Keratinocyte (primary cell): ENCODE data around the gene RBL1. TPM values are rescaled to one million over a fixed set of nuclear protein-coding genes. Genes with fewer than 3 reads are reported as not detected.
A peak's percentile ranks its signal among the peaks of the same experiment; 100 is the strongest.
"Not testable (repeated sequence)": the region's sequence is repeated elsewhere in the genome, so short reads cannot be mapped to it uniquely, and the experiment has no call there.

Experiments used
- DNase-seq: peaks from one replicate; pipeline ENCODE4 v3.0.0-alpha.2; 2011; ENCODE audit warnings: low read depth, missing footprints, low spot score
- FAIRE-seq: peaks from 2 replicates; lab custom pipeline; 2011; peaks lifted over from hg19 to GRCh38; lab: Jason Lieb, UNC
- H2AFZ ChIP-seq: 2 replicates; pipeline ENCODE4 v1.6.0; 2012; ENCODE audit warnings: low read length, control low read depth, inconsistent platforms; ENCODE audit not compliant: control insufficient read depth
- H3K27ac ChIP-seq: 2 replicates; pipeline ENCODE4 v1.5.1; 2011; ENCODE audit warnings: low read length; ENCODE audit not compliant: control insufficient read depth, insufficient read depth
- H3K27me3 ChIP-seq: 3 replicates; pipeline ENCODE4 v1.6.0; 2011; ENCODE audit warnings: low read length; ENCODE audit not compliant: control insufficient read depth, insufficient read depth; ENCODE audit errors: extremely low read depth
- H3K36me3 ChIP-seq, 2 experiments: 2 replicates in 1 of 2; 3 replicates in 1 of 2; pipeline ENCODE4 v1.5.1; 2011; ENCODE audit warnings: low read length in 2 of 2, mild to moderate bottlenecking in 1 of 2; ENCODE audit not compliant: control insufficient read depth in 2 of 2, insufficient read depth in 2 of 2; ENCODE audit errors: extremely low read depth in 1 of 2
- H3K4me1 ChIP-seq: 3 replicates; pipeline ENCODE4 v1.5.1; 2011; ENCODE audit warnings: low read length; ENCODE audit not compliant: control insufficient read depth, insufficient read depth; ENCODE audit errors: extremely low read depth
- H3K4me2 ChIP-seq: 3 replicates; pipeline ENCODE4 v1.6.0; 2011; ENCODE audit warnings: low read depth, low read length; ENCODE audit not compliant: control insufficient read depth, insufficient read depth; ENCODE audit errors: extremely low read depth
- H3K4me3 ChIP-seq, 3 experiments: fragments of 200-600 bp in 1 of 3; sonication (generic) in 1 of 3; 2 replicates in 2 of 3; 3 replicates in 1 of 3; pipeline ENCODE4 v1.5.1; 2011 to 2016; ENCODE audit warnings: low read length in 3 of 3, mild to moderate bottlenecking in 3 of 3, control low read depth in 2 of 3, inconsistent platforms in 1 of 3, low read depth in 1 of 3, mixed read lengths in 1 of 3, mixed run types in 1 of 3, moderate library complexity in 1 of 3; ENCODE audit not compliant: control insufficient read depth in 2 of 3, insufficient read depth in 2 of 3; ENCODE audit errors: extremely low read depth in 1 of 3
- H3K79me2 ChIP-seq: 2 replicates; pipeline ENCODE4 v1.6.0; 2012; ENCODE audit warnings: low read length; ENCODE audit not compliant: control insufficient read depth, insufficient read depth
- H3K9ac ChIP-seq: 3 replicates; pipeline ENCODE4 v1.6.0; 2011; ENCODE audit warnings: low read length; ENCODE audit not compliant: control insufficient read depth, insufficient read depth; ENCODE audit errors: extremely low read depth
- H3K9me1 ChIP-seq: 3 replicates; pipeline ENCODE4 v1.6.0; 2011; ENCODE audit warnings: low read length; ENCODE audit not compliant: control insufficient read depth, insufficient read depth; ENCODE audit errors: extremely low read depth
- H3K9me3 ChIP-seq: 2 replicates; pipeline ENCODE4 v1.5.1; 2012; ENCODE audit warnings: low read depth, low read length; ENCODE audit not compliant: control insufficient read depth
- H4K20me1 ChIP-seq: 3 replicates; pipeline ENCODE4 v1.6.0; 2011; ENCODE audit warnings: low read length; ENCODE audit not compliant: control insufficient read depth, insufficient read depth; ENCODE audit errors: extremely low read depth
- EZH2 ChIP-seq: IDR thresholded peaks from one replicate; pipeline ENCODE4 v1.6.1; 2012; ENCODE audit warnings: inconsistent platforms, mild to moderate bottlenecking, low read length, moderate library complexity
- dilution Hi-C: fragments of 300-500 bp; cut with MboI; formaldehyde crosslinking; loops from one replicate; pipeline ENCODE4 v1.7.0; 2020; ENCODE audit warnings: low sequenced_read_pairs; ENCODE audit not compliant: extremely low pct_ligation_motif_present
- polyA plus RNA-seq, 5 experiments: library from polyadenylated mRNA; depleted of rRNA in 3 of 5; stranded (reverse) in 3 of 5; stranded (forward) in 1 of 5; unstranded in 1 of 5; fragments of >200 nt; gene quantifications; 1 replicate in 1 of 5; 2 replicates in 3 of 5; 3 replicates in 1 of 5; pipeline versions ENCODE4 v1.2.1 to v1.2.3, GENCODE V29; 2011 to 2012; ENCODE audit warnings: missing spikeins in 2 of 5, low read depth in 1 of 5, low replicate concordance in 1 of 5
- TF ChIP-seq, protein P1 (sequence below), 3 experiments: IDR thresholded peaks in 1 of 3; conservative IDR thresholded peaks in 1 of 3; optimal IDR thresholded peaks in 1 of 3; 2 replicates in 2 of 3; 3 replicates in 1 of 3; pipeline versions ENCODE3 to v1.5.1; 2011; ENCODE audit warnings: low read length in 3 of 3, mild to moderate bottlenecking in 3 of 3, moderate library complexity in 2 of 3, control low read depth in 1 of 3, inconsistent platforms in 1 of 3; ENCODE audit not compliant: insufficient read depth in 2 of 3; ENCODE audit errors: extremely low read depth in 1 of 3

RBL1 gene
- polyA plus RNA-seq, 1 donor (not counting 4 experiments of a cell fraction or from before 2014, with no cell fraction given) = 4.5 TPM

GRCh38 chr20:37011147-37011546 lies 84.7 kb downstream of the RBL1 start:
- H3K4me3 ChIP-seq = no peak overlapping the region
- H3K4me2 ChIP-seq = no peak overlapping the region
- H3K27ac ChIP-seq = no peak overlapping the region
- DNase-seq (no peak), FAIRE-seq (no peak)
- H2AFZ ChIP-seq = no peak overlapping the region
- H3K9me3 ChIP-seq = no peaks in the 10 kb centered on the region
- TF ChIP-seq, protein P1, sequence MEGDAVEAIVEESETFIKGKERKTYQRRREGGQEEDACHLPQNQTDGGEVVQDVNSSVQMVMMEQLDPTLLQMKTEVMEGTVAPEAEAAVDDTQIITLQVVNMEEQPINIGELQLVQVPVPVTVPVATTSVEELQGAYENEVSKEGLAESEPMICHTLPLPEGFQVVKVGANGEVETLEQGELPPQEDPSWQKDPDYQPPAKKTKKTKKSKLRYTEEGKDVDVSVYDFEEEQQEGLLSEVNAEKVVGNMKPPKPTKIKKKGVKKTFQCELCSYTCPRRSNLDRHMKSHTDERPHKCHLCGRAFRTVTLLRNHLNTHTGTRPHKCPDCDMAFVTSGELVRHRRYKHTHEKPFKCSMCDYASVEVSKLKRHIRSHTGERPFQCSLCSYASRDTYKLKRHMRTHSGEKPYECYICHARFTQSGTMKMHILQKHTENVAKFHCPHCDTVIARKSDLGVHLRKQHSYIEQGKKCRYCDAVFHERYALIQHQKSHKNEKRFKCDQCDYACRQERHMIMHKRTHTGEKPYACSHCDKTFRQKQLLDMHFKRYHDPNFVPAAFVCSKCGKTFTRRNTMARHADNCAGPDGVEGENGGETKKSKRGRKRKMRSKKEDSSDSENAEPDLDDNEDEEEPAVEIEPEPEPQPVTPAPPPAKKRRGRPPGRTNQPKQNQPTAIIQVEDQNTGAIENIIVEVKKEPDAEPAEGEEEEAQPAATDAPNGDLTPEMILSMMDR (optimal IDR thresholded peaks at IDR 0.05 in 1 of 3, IDR thresholded peaks at IDR 0.05 in 1 of 3, conservative IDR thresholded peaks at IDR 0.05 in 1 of 3; ENCODE audit: extremely low read depth in 1 of 3, insufficient read depth in 2 of 3, low read length in 3 of 3) = no peak
- no peak for TF ChIP-seq EZH2
- H3K27me3 ChIP-seq = no peaks in the 10 kb centered on the region
- H3K9me1 ChIP-seq = no peaks in the 10 kb centered on the region
- no peaks in the 10 kb centered on the region for H4K20me1 ChIP-seq
- H3K79me2 ChIP-seq = no peaks in the 10 kb centered on the region
- H3K9ac ChIP-seq = no peak overlapping the region
- dilution Hi-C loops = no loop called here
- H3K36me3 ChIP-seq = no peaks in the 10 kb centered on the region
- H3K4me1 ChIP-seq = no peaks in the 10 kb centered on the region

DNA sequence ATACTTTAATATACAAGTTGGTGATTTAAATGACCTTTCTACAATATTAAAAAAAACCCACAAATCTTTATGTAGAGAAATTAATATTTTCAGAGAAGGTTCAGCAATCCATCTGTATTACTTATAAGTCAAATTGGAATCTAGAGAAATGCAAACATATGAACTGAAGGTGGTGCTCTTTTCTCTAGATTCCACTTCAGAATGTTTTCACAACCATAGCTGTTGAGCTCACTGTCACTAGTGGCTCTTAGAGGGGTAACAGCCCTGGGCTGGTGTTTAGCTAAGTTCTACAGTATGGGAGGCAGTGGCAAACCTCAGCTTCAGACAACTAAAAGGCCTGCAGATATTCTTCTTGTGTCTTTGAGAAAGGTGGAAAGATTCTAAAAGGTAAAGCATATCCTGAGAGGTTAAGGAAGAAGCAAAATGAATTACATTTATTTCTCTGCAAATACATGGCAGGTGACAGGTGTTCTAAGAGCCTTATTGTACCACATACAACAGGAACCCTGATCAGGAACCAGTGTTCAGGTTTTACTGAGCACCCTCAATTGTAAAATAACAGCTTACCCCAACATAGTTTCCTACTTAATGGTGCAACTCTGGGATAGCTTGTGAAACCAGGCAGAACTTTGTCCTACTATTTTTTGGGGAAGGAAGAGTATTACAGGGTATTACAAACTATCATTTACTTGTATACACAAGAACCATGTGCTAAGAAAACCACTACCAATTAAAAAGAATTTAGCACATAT lies 87.7 kb downstream of the RBL1 start:
- Histone ChIP-seq H3K9me3 (no peaks in the 10 kb centered on the region), H4K20me1 (no peaks in the 10 kb centered on the region), H2AFZ (no peak overlapping the region), H3K9ac (no peak overlapping the region), H3K4me2 (no peak overlapping the region), H3K79me2 (no peaks in the 10 kb centered on the region), H3K27ac (no peak overlapping the region), H3K4me1 (no peaks in the 10 kb centered on the region), H3K27me3 (no peaks in the 10 kb centered on the region), H3K4me3 (no peak overlapping the region), H3K9me1 (no peaks in the 10 kb centered on the region), H3K36me3 (no peaks in the 10 kb centered on the region)
- no peak for FAIRE-seq
- dilution Hi-C loops = no loop called here
- DNase-seq = no peak
- TF ChIP-seq, protein P1 (optimal IDR thresholded peaks at IDR 0.05 in 1 of 3, IDR thresholded peaks at IDR 0.05 in 1 of 3, conservative IDR thresholded peaks at IDR 0.05 in 1 of 3; ENCODE audit: extremely low read depth in 1 of 3, insufficient read depth in 2 of 3, low read length in 3 of 3) = peak; percentile 7 to 22 (median 11)
- TF ChIP-seq EZH2 = no peak

DNA sequence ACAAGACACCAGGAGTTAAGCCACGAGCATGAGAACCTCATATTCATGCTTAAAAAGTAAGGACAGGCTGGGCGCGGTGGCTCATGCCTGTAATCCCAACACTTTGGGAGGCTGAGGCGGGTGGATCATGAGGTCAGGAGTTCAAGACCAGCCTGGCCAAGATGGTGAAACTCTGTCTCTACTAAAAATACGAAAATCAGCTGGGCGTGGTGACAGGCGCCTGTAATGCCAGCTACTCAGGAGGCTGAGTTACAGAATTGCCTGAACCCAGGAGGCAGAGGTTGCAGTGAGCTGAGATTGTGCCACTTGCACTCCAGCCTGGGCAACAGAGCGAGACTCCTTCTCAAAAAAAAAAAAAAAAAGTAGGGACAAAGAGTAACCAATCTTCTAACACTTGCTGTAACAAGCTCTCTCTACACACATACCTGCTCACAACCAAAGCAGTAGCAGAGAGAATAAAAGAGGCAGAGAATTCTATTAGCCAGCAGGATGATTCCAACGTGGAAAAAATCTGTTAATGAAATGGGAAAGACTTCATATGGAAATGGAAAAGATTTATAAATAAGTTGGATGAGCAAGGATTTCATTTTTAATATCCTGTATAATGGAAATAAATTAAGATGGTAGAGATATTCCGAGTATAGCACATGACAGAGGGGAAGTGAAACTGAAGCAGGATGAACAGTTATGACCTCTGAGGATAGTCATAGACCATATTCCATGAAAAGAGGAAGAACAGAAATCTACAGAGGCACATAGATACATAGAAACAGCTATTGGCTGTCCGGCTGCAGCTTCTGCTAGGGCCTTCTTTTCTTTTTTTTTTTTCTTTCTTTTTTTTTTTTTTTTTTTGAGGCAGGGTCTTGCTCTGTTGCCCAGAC lies 90.5 kb downstream of the RBL1 start:
- H3K9me3 ChIP-seq, H3K4me1 ChIP-seq, H4K20me1 ChIP-seq, H3K9ac ChIP-seq, DNase-seq, H3K36me3 ChIP-seq, H3K27me3 ChIP-seq, H3K27ac ChIP-seq, H3K4me3 ChIP-seq, H3K4me2 ChIP-seq, H2AFZ ChIP-seq, H3K79me2 ChIP-seq, FAIRE-seq, dilution Hi-C loops, H3K9me1 ChIP-seq: not testable (repeated sequence)
